Transverse colon (tissue), 3 donors: Measurements from ENCODE around the gene FBXL16.

Source experiments
- EP300 ChIP-seq: sonication (generic); formaldehyde crosslinking; IDR thresholded peaks from one replicate; pipeline ENCODE4 v1.6.1; 2017; ENCODE audit warnings: antibody characterized with exemption, low read depth
- POLR2AphosphoS5 ChIP-seq, 3 donors: sonication (generic); formaldehyde crosslinking; IDR thresholded peaks; one replicate each; pipeline ENCODE4 v1.6.1; 2016; ENCODE audit warnings: antibody characterized with exemption in 3 of 3

- TF ChIP-seq POLR2AphosphoS5 (IDR thresholded peaks at IDR 0.05), result no peak
- no peak for TF ChIP-seq EP300
Measured at GRCh38 chr16:682493-683395, 22.9 kb downstream of the FBXL16 start.
